ENCODE data around the gene MYO1A.
"Not testable (repeated sequence)": the region's sequence is repeated elsewhere in the genome, so short reads cannot be mapped to it uniquely, and the experiment has no call there.

The MYO1A gene

GRCh38 chr12:57085999-57086492 is 36.1 kb upstream of the MYO1A start:
- Histone ChIP-seq H3K27me3 (ENCODE audit: control insufficient read depth in 1 of 2, insufficient read depth in 2 of 2, low read length in 2 of 2) (no peaks in the 10 kb centered on the region), H3K9ac (ENCODE audit: low read length) (peak overlapping the region; percentile 96), H3K4me3 (ENCODE audit: low read depth in 1 of 2, low read length in 2 of 2) (peak overlapping the region in 1 of 2 donors; percentile 84), H3K36me3 (ENCODE audit: insufficient read depth, low read length) (peaks cover under 1% of the 10 kb centered on the region), H3K27ac (ENCODE audit: low read depth, low read length) (peak overlapping the region; percentile 98), H3K9me3 (ENCODE audit: low read length) (no peaks in the 10 kb centered on the region), H3K4me1 (ENCODE audit: insufficient read depth, low read length) (peaks cover 22% of the 10 kb centered on the region)

GRCh38 chr12:57080855-57081254 is 30.9 kb upstream of the MYO1A start:
- Histone ChIP-seq H3K4me1 (ENCODE audit: insufficient read depth, low read length) (peaks cover 14% of the 10 kb centered on the region), H3K27ac (ENCODE audit: low read depth, low read length) (no peak overlapping the region), H3K4me3 (ENCODE audit: low read depth in 1 of 2, low read length in 2 of 2) (no peak overlapping the region), H3K36me3 (ENCODE audit: insufficient read depth, low read length) (no peaks in the 10 kb centered on the region), H3K9me3 (ENCODE audit: low read length) (no peaks in the 10 kb centered on the region), H3K9ac (ENCODE audit: low read length) (no peak overlapping the region), H3K27me3 (ENCODE audit: control insufficient read depth in 1 of 2, insufficient read depth in 2 of 2, low read length in 2 of 2) (no peaks in the 10 kb centered on the region)

GRCh38 chr12:57079821-57080220 is 29.9 kb upstream of the MYO1A start:
- H3K4me1 ChIP-seq (ENCODE audit: insufficient read depth, low read length) = peaks cover 7% of the 10 kb centered on the region
- no peaks in the 10 kb centered on the region for H3K27me3 ChIP-seq (ENCODE audit: control insufficient read depth in 1 of 2, insufficient read depth in 2 of 2, low read length in 2 of 2)
- H3K27ac ChIP-seq (ENCODE audit: low read depth, low read length) = peak overlapping the region; percentile 74
- H3K4me3 ChIP-seq (ENCODE audit: low read depth in 1 of 2, low read length in 2 of 2) = no peak overlapping the region
- no peaks in the 10 kb centered on the region for H3K36me3 ChIP-seq (ENCODE audit: insufficient read depth, low read length)
- no peaks in the 10 kb centered on the region for H3K9me3 ChIP-seq (ENCODE audit: low read length)
- H3K9ac ChIP-seq (ENCODE audit: low read length) = no peak overlapping the region

GRCh38 chr12:57078519-57079404 is 28.8 kb upstream of the MYO1A start, which contains the start of gene NEMP1:
NEMP1 (minus strand) TSS chr12:57078791; CDS start chr12:57078745, 46 bp downstream.
- H3K27me3 ChIP-seq (ENCODE audit: control insufficient read depth in 1 of 2, insufficient read depth in 2 of 2, low read length in 2 of 2) = no peaks in the 10 kb centered on the region
- no peaks in the 10 kb centered on the region for H3K9me3 ChIP-seq (ENCODE audit: low read length)
- no peaks in the 10 kb centered on the region for H3K36me3 ChIP-seq (ENCODE audit: insufficient read depth, low read length)
- peak within 1 kb of the TSS; percentile 65 for H3K9ac ChIP-seq (ENCODE audit: low read length)
- peaks cover 7% of the 10 kb centered on the region for H3K4me1 ChIP-seq (ENCODE audit: insufficient read depth, low read length)
- H3K27ac ChIP-seq (ENCODE audit: low read depth, low read length) = peak within 1 kb of the TSS; percentile 74
- peak within 1 kb of the TSS; percentile 72 to 82 for H3K4me3 ChIP-seq (ENCODE audit: low read depth in 1 of 2, low read length in 2 of 2)

GRCh38 chr12:57073566-57074450 is 23.9 kb upstream of the MYO1A start:
- H3K4me3 ChIP-seq (ENCODE audit: low read depth in 1 of 2, low read length in 2 of 2); H3K27ac ChIP-seq (ENCODE audit: low read depth, low read length); H3K9ac ChIP-seq (ENCODE audit: low read length); H3K36me3 ChIP-seq (ENCODE audit: insufficient read depth, low read length); H3K9me3 ChIP-seq (ENCODE audit: low read length); H3K27me3 ChIP-seq (ENCODE audit: control insufficient read depth in 1 of 2, insufficient read depth in 2 of 2, low read length in 2 of 2): not testable (repeated sequence)
- H3K4me1 ChIP-seq (ENCODE audit: insufficient read depth, low read length) = peaks cover 15% of the 10 kb centered on the region

GRCh38 chr12:57072661-57073060 is 22.7 kb upstream of the MYO1A start:
- no peaks in the 10 kb centered on the region for H3K36me3 ChIP-seq (ENCODE audit: insufficient read depth, low read length)
- H3K27ac ChIP-seq (ENCODE audit: low read depth, low read length) = peak overlapping the region; percentile 44
- no peaks in the 10 kb centered on the region for H3K9me3 ChIP-seq (ENCODE audit: low read length)
- H3K4me3 ChIP-seq (ENCODE audit: low read depth in 1 of 2, low read length in 2 of 2) = no peak overlapping the region
- no peaks in the 10 kb centered on the region for H3K27me3 ChIP-seq (ENCODE audit: control insufficient read depth in 1 of 2, insufficient read depth in 2 of 2, low read length in 2 of 2)
- H3K4me1 ChIP-seq (ENCODE audit: insufficient read depth, low read length) = peaks cover 15% of the 10 kb centered on the region
- no peak overlapping the region for H3K9ac ChIP-seq (ENCODE audit: low read length)

- H3K9me3 ChIP-seq (ENCODE audit: low read length) = no peaks in the 10 kb centered on the region
- H3K27me3 ChIP-seq (ENCODE audit: control insufficient read depth in 1 of 2, insufficient read depth in 2 of 2, low read length in 2 of 2) = no peaks in the 10 kb centered on the region
- H3K4me3 ChIP-seq (ENCODE audit: low read depth in 1 of 2, low read length in 2 of 2) = no peak overlapping the region
- H3K9ac ChIP-seq (ENCODE audit: low read length) = peak overlapping the region; percentile 44
- H3K4me1 ChIP-seq (ENCODE audit: insufficient read depth, low read length) = peaks cover 15% of the 10 kb centered on the region
- peak overlapping the region; percentile 70 for H3K27ac ChIP-seq (ENCODE audit: low read depth, low read length)
- H3K36me3 ChIP-seq (ENCODE audit: insufficient read depth, low read length) = no peaks in the 10 kb centered on the region
Observed at GRCh38 chr12:57069523-57069922, 19.6 kb upstream of the MYO1A start.

GRCh38 chr12:57066245-57066644 is 16.3 kb upstream of the MYO1A start:
- Histone ChIP-seq H3K9ac (ENCODE audit: low read length) (no peak overlapping the region), H3K4me1 (ENCODE audit: insufficient read depth, low read length) (peaks cover 9% of the 10 kb centered on the region), H3K9me3 (ENCODE audit: low read length) (no peaks in the 10 kb centered on the region), H3K27ac (ENCODE audit: low read depth, low read length) (no peak overlapping the region), H3K27me3 (ENCODE audit: control insufficient read depth in 1 of 2, insufficient read depth in 2 of 2, low read length in 2 of 2) (no peaks in the 10 kb centered on the region), H3K4me3 (ENCODE audit: low read depth in 1 of 2, low read length in 2 of 2) (no peak overlapping the region), H3K36me3 (ENCODE audit: insufficient read depth, low read length) (no peaks in the 10 kb centered on the region)

- H3K9ac ChIP-seq (ENCODE audit: low read length) = no peak overlapping the region
- no peaks in the 10 kb centered on the region for H3K9me3 ChIP-seq (ENCODE audit: low read length)
Observed at GRCh38 chr12:57063991-57064685, 14.2 kb upstream of the MYO1A start.

GRCh38 chr12:57058454-57058853 is 8.5 kb upstream of the MYO1A start:
- Histone ChIP-seq H3K27ac (ENCODE audit: low read depth, low read length) (no peak overlapping the region), H3K27me3 (ENCODE audit: control insufficient read depth in 1 of 2, insufficient read depth in 2 of 2, low read length in 2 of 2) (no peaks in the 10 kb centered on the region), H3K9me3 (ENCODE audit: low read length) (no peaks in the 10 kb centered on the region), H3K4me1 (ENCODE audit: insufficient read depth, low read length) (peaks cover 19% of the 10 kb centered on the region), H3K4me3 (ENCODE audit: low read depth in 1 of 2, low read length in 2 of 2) (no peak overlapping the region), H3K36me3 (ENCODE audit: insufficient read depth, low read length) (peaks cover 23% of the 10 kb centered on the region), H3K9ac (ENCODE audit: low read length) (no peak overlapping the region)

More at GRCh38 chr12:57063991-57064685, 14.2 kb upstream of the MYO1A start:
- H3K27ac ChIP-seq (ENCODE audit: low read depth, low read length) = no peak overlapping the region
- peaks cover 1% of the 10 kb centered on the region for H3K4me1 ChIP-seq (ENCODE audit: insufficient read depth, low read length)
- no peaks in the 10 kb centered on the region for H3K27me3 ChIP-seq (ENCODE audit: control insufficient read depth in 1 of 2, insufficient read depth in 2 of 2, low read length in 2 of 2)
- H3K36me3 ChIP-seq (ENCODE audit: insufficient read depth, low read length) = peaks cover 14% of the 10 kb centered on the region
- H3K4me3 ChIP-seq (ENCODE audit: low read depth in 1 of 2, low read length in 2 of 2) = no peak overlapping the region

Measured in muscle layer of colon (tissue), 2 donors.